ENCODE measurements around the gene EXOC3L1.

Gene EXOC3L1

GRCh38 chr16:67150047-67150832 lies 39.7 kb downstream of the EXOC3L1 start:
- H3K4me3 ChIP-seq (ENCODE audit: low read depth, low read length), result peak overlapping the region; percentile 57
- no peak for TF ChIP-seq CTCF (IDR thresholded peaks at IDR 0.05; ENCODE audit: borderline replicate concordance, insufficient read depth, low read depth, low read length)

- H3K4me3 ChIP-seq (ENCODE audit: low read depth, low read length), result no peak overlapping the region
- TF ChIP-seq CTCF (IDR thresholded peaks at IDR 0.05; ENCODE audit: borderline replicate concordance, insufficient read depth, low read depth, low read length), result no peak
Measured at GRCh38 chr16:67149276-67150046, 40.5 kb downstream of the EXOC3L1 start.

DNA sequence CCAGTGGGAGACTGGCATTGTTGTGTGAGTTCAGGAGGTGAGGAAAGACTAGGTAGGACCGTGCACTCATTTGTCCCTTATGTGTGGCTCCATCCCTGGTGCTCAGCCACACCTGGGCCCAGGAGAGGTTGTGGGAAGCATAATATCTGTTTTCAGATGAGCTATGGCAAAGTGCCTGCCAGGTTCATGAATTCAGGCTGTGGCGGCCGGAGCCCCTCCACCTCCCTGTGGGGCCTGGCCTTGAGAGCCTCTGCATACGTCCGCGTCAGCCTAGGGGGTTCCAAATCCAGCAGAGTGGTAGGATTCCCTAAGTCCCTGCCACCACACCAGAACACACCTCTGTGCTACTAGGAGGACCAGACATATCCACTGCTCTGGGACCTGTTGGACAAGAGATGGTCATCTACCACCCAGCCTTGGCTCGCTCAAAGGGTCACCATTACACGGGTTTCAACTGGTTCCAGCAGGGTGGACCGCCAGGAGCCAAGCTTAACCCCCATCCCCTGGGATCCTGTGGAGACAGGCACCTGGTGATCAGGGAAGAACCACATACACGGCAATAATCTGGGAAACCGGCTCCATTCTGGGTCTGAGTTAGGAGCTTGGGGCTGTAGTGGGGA lies 41.2 kb downstream of the EXOC3L1 start:
- no peak overlapping the region for H3K4me3 ChIP-seq (ENCODE audit: low read depth, low read length)
- TF ChIP-seq CTCF (IDR thresholded peaks at IDR 0.05; ENCODE audit: borderline replicate concordance, insufficient read depth, low read depth, low read length), result no peak

- no peak for TF ChIP-seq CTCF (IDR thresholded peaks at IDR 0.05; ENCODE audit: borderline replicate concordance, insufficient read depth, low read depth, low read length)
- no peak overlapping the region for H3K4me3 ChIP-seq (ENCODE audit: low read depth, low read length)
Measured at GRCh38 chr16:67148221-67148620, 41.7 kb downstream of the EXOC3L1 start.

DNA sequence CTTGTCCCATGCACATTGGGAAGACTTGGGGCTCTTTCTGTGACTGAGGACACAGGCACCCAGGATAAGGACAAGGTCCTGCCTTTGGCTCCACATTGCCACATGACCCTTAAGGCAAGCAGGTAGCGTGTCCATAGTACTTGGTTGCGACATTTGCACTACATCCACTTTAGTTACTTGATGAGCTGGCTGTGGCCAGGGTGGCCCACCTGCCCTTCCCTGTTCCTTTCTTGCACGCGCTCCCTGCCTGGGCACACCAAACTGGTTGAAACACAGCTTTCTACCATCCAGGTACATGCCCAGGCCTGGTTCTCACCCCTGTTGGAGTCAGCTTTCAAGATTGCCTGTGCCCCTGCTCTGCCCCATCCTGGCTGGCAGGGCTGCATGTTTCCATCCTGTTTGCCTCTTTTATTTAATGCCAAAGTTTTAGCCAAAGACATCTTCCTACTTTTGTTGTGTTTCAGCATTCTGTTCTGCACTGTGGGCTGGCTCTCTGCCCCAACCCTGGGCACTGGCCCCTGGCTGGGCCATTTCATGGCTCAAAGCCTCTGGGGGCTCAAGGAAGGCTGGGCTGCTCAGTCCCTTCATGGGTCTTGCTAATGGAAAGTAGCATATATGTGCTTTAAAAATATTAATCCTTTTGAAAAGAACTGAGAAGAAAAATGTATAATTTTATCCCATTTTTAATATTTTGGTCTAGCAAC lies 42.3 kb downstream of the EXOC3L1 start:
- no peak for TF ChIP-seq CTCF (IDR thresholded peaks at IDR 0.05; ENCODE audit: borderline replicate concordance, insufficient read depth, low read depth, low read length)
- no peak overlapping the region for H3K4me3 ChIP-seq (ENCODE audit: low read depth, low read length)

DNA sequence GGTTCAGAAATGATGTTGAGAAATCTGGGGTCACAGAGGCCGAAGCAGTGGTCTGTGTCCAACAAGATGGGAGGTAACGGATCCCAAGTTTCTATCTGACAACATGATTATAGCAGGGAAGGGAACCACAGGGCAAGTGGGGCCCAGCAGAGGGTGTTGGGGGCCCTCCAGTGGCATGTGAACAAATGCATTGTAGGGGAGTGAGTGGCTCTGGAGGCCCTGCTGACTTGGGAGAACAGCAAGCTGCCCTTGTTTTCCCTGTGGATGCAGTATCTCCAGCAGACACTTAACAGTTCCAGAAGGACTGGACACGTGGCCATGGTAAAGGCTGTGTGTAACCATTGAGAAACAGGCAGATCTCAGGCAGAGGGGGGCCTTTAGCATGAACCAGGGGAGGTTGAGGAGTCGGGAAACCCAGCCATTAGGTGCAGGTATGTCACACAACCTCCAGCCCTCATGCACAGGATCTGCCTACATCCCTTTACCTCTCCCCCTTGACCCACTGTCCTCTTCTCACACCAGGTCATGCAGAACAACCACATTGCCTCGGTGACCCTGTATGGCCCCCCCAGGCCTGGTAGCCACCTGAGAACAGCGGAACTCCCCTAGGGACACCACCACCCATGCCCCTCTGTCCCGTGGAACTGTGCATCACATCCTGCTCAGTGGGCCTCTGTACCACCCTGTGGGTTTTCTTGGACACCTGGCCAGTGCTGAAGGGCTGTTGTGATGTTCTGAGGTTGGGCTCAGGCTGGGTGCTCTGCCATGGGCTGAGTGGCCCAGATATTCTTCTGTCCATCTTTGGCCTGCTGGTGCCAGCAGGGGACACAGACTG lies 43.2 kb downstream of the EXOC3L1 start:
- no peak overlapping the region for H3K4me3 ChIP-seq (ENCODE audit: low read depth, low read length)
- TF ChIP-seq CTCF (IDR thresholded peaks at IDR 0.05; ENCODE audit: borderline replicate concordance, insufficient read depth, low read depth, low read length), result 0 out of 2 replicates have a peak, but pooled peaks have one; percentile 10

Measured in GM12875 (cell line).